ENCODE measurements around the gene FAM240B. TPM values are rescaled to one million over a fixed set of nuclear protein-coding genes. Genes with fewer than 3 reads are reported as not detected.
A peak's percentile ranks its signal among the peaks of the same experiment; 100 is the strongest.

The FAM240B gene
- polyA plus RNA-seq (ENCODE audit: insufficient read length in 3 of 3), result under 1 TPM in 2 of 3 donors, not detected in 1; 0.10 to 0.23 TPM
- long read RNA-seq, donor 1, result 0 reads
- long read RNA-seq, donor 2, result 0 reads
- long read RNA-seq, donor 3, result 0 reads
- long read RNA-seq, donor 4, result 0 reads
- long read RNA-seq, donor 5, result 0 reads
- long read RNA-seq, donor 6, result 0 reads
- long read RNA-seq, donor 7, result 0 reads
- long read RNA-seq, donor 8, result 0 reads
- long read RNA-seq, donor 9, result 0 reads
- long read RNA-seq, donor 10, result 0 reads
- long read RNA-seq, donor 11, result 0 reads
- long read RNA-seq, donor 12, result 0 reads
- long read RNA-seq, donor 13, result 0 reads
- long read RNA-seq, donor 14, result 0 reads
- long read RNA-seq, donor 15, result 0 reads
- long read RNA-seq, donor 16, result 0 reads

GRCh38 chr9:38720083-38720745 is at the start of gene FAM240B:
TSS of gene FAM240B (minus strand) at chr9:38720133. CDS start at chr9:38703999, 16,134 bp downstream.
- peak; percentile 60 for DNase-seq

DNA sequence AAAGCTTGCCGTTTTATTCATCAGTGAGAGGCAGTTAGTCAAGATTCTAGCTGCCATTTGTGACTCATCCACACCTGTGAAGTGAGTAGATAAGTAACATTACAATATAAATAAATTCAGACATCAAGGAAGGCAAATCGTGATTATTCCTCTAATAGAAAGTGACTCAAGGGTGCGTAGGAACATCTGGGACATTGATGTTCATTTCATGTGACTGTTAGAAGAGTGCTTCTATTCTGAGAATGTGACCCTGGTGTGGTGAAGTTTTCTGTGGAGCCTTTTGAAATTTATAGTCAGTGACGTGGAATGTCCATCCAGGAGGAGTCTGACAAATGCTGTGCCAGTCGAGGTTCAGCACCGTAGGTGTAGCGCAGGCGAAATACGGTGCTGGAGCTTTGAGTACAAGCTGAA is 48.4 kb upstream of the FAM240B start:
- DNase-seq, result no peak

GRCh38 chr9:38765101-38765500 is 45.2 kb upstream of the FAM240B start:
- DNase-seq, result peak; percentile 60

DNA sequence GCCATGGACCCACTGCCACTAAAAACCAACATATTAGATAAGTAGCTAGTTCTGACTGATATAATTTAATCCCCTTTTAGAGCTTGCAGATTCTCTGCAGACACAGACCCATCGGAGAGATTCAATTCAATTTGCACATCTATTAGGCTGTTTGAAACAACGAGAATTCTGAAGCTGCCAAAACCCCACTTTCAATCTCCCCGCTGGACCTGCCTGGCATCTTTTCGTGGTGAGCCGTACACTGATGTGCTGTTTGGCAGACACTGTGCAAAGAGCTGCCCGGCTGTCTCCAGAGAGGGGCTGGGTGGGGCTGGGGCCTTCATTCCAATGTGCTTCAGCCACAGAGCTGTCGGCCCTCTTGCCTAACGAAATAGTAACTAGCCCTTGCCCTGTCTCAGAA is 42.1 kb upstream of the FAM240B start:
- no peak for DNase-seq

DNA sequence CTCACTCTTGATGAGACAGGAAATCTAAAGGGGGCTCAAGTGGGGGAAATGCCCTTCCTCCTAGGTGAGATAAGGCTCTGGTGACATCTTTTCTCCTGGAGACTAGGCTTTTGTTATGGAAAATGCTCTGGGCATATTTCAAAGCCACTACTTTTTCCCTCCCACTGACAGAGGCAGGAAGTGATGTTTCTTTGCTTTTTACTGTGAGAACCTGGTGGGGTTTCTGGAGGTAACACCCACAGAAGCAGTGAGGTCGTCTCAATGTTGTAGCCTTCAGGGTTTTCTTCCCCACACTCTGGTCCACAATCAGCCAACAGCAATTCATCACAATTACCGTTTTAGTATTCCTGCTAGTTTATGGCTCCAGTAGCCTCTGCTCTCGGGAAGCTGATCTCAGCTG is 41.4 kb upstream of the FAM240B start:
- no peak for DNase-seq

- DNase-seq, result no peak
Measured at GRCh38 chr9:38756702-38757101, 36.8 kb upstream of the FAM240B start.

GRCh38 chr9:38747941-38748340 is 28.0 kb upstream of the FAM240B start:
- DNase-seq, result no peak

DNA sequence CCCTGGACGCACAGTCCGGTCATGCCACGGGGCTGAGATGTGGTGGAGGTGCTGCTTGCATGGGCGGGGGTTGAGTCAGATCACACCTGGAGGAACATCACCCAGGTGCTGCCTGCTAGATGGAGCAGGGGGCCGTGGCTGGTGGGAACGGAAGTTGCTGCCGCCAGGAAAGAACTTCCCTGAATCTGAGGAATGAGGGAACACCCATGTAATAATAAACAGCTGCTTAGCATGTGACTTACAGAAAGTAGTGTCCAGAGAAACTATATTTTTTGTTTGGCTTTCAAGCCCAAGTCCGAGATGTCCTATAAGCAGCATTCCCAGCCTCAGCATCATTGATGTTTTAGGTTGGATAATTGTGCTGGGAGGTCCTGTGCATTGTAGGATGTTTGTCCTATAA is 27.1 kb upstream of the FAM240B start:
- DNase-seq, result no peak

DNA sequence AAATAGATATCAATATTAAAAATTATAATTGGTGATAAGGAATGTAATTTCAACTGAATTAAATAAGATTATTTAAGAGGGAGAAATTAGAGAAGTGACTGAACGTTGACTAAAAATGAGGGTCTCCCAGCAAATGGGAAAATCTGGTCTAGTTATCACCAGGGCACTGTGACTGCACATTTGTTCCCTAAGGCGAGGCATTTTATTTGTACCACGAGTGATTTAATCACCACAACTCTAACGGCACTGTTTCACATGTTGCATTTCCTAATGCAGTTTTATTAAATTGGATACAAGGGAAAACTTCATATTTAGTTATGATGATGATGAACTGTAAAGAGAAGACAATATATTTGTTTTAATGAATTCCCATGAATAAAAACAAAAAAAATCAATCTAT is 26.4 kb upstream of the FAM240B start:
- no peak for DNase-seq

DNA sequence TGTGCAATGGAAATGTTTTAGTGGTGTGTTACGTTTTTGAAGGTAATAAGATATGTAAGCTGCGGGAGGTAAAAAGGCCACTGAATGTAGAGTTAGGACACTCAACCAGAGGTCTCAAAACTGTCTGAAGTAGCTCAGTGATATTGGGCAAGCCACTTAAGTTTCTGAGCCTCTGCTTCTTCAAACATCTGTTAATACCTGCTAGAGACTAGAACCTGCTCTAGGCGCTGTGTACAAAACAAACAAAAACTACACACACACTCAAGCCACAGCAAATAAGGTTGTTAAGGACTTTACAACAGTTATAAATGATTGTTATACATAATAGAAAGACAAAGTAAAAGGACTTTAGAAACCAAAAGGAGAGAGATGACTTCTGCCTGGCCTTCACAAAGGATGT is 24.6 kb upstream of the FAM240B start:
- DNase-seq, result no peak

DNA sequence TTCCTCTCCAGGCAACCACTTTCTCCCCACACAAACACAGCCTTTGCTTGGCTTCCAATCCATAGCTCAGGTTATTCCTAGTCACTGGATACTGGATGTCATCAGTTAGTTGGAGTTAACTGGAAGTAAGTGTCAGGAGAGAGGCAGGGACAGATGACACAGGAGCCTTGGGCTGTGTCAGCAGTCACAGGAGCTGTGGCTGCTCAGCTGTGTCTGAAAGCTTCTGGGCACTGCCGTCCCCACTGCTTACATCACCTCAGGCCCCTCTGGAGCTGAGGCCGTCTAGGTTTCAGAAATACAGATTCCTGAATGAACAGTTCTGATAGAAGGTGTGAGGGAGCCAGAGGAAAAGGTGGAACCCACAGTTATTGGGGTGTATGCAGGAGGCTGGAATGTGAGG is 17.3 kb upstream of the FAM240B start:
- no peak for DNase-seq

GRCh38 chr9:38734831-38735230 is 14.9 kb upstream of the FAM240B start:
- DNase-seq, result no peak

GRCh38 chr9:38733503-38733902 is 13.6 kb upstream of the FAM240B start:
- DNase-seq, result no peak

- no peak for DNase-seq
Measured at GRCh38 chr9:38732885-38733284, 13.0 kb upstream of the FAM240B start.

- DNase-seq, result peak; percentile 8
Measured at GRCh38 chr9:38727497-38728001, 7.6 kb upstream of the FAM240B start.

GRCh38 chr9:38724754-38725153 is 4.8 kb upstream of the FAM240B start:
- DNase-seq, result no peak

- DNase-seq, result no peak
Measured at GRCh38 chr9:38718148-38718547, 1.8 kb downstream of the FAM240B start.

GRCh38 chr9:38715684-38716083 is 4.2 kb downstream of the FAM240B start:
- no peak for DNase-seq

DNA sequence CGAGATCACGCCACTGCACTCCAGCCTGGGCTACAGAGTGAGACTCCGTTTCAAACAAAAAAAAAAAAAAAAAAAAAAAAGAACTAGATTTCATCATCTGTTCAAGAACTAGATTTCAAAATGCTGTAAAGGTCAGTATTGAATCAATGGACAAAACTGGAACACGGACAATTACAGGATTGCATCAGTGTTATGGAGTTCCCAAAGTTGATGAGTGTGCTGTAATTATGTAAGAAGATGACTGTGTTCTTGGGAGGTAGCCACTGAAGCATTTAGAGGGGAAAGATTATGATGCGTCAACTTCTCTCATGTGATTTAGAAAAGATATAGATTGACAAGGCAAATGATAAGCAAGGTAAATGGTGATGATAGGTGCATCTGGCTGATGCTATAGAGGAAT is 6.5 kb downstream of the FAM240B start:
- DNase-seq, result no peak

DNA sequence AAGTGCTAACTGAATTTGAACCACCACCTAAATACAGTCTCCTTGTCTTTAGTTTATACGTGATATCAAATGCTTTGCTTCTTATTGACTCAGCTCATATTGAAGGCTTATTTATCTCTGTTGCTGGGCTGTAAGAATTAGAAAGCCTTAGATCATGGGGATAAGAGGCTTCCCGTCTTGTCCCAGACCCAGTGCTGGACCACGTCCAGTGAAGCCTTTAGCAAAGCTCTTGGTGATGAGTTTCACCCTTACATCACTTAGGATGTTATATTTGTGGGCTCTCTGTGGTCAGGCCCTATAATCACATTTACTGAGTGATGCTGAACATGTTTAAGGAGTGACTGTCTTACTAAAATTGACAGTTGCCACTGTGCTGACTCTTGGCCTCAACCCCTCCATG is 11.2 kb downstream of the FAM240B start:
- no peak for DNase-seq

GRCh38 chr9:38707885-38708637 is 11.9 kb downstream of the FAM240B start:
- no peak for DNase-seq

DNA sequence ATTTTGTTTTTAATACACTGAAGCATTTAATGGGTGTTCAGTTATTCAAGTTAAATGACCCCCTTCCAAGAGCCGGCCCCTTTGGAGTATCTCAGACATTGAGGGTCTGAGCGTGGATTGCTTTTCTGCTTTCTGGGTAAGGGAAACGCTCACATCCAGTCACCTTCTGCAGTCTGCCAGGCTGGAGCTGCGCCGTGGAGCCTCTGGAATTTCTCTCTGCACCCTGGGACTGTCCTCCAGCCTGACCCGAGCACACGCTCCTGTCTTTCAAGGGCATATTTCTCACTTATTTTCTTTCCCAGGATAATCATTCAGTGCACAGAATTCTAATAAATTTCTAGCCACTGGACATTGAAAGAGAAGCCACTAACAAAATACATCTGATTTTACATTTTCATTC is 13.4 kb downstream of the FAM240B start:
- no peak for DNase-seq

DNA sequence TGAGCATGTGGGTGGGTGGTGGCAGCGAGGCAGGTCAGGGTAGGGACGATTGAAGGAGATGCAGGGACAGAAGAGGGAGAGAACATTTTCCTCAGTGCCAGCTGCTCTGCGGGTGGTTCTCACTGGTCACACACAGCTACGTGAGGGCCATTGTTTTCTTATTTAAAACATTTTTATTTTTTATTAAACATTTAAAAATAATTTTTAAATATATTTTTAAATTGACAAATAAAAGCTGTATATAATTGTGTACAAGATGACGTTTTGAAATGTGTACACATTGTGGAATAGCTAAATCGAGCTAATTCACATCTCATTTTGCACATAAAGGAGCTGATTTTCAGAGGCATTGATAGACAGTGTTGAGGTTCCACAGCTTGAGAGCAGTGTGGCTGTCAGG is 14.0 kb downstream of the FAM240B start:
- DNase-seq, result no peak
